ENCODE data around the gene ATP5F1D. TPM values are rescaled to one million over a fixed set of nuclear protein-coding genes. Genes with fewer than 3 reads are reported as not detected.

Gene ATP5F1D
- total RNA-seq, 1 donor from 2014 or later = 167 TPM

DNA sequence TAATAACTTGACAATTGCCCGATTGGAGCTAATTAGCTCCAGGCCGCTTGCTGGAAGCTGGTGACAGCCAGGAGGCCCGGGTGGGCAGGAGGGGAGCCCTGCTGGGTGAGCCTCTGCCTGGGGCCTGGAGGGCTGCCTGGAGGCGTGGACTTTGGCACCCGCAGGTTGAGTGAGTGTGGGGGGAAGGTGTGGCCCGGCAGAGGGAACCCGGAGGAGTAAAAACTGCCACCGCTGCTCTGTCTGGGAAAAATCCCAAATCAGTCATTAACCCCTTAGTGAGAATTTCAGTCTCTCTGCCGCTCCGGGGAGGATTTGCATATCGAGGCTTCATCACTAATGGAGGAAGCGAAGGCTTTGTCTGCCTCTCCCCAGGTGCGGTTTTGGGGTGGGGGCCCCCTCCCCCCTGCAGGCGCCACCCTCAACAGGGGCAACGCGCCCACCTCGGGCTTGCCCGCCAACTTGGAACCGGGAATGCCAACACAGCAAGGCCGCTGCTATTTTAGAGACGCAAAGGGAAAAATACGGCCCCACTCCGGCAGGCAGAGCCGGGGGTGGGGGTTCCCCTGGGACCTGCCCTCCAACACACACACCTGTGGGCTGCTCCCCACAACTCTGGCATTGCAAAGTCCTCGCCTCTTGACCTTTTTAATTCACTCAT, 50.3 kb downstream of the ATP5F1D start:
- Mint-ChIP-seq H3K36me3 (ENCODE audit: unreplicated experiment) (no peaks in the 10 kb centered on the region), H3K9me3 (ENCODE audit: unreplicated experiment) (no peaks in the 10 kb centered on the region), H3K27ac (ENCODE audit: unreplicated experiment) (no peak overlapping the region), H3K4me1 (ENCODE audit: unreplicated experiment) (no peaks in the 10 kb centered on the region), H3K4me3 (ENCODE audit: unreplicated experiment) (no peak overlapping the region), H3K27me3 (ENCODE audit: unreplicated experiment) (no peaks in the 10 kb centered on the region)
- no peak for DNase-seq (ENCODE audit: extremely low spot score, unreplicated experiment)
- TF ChIP-seq, protein P1, sequence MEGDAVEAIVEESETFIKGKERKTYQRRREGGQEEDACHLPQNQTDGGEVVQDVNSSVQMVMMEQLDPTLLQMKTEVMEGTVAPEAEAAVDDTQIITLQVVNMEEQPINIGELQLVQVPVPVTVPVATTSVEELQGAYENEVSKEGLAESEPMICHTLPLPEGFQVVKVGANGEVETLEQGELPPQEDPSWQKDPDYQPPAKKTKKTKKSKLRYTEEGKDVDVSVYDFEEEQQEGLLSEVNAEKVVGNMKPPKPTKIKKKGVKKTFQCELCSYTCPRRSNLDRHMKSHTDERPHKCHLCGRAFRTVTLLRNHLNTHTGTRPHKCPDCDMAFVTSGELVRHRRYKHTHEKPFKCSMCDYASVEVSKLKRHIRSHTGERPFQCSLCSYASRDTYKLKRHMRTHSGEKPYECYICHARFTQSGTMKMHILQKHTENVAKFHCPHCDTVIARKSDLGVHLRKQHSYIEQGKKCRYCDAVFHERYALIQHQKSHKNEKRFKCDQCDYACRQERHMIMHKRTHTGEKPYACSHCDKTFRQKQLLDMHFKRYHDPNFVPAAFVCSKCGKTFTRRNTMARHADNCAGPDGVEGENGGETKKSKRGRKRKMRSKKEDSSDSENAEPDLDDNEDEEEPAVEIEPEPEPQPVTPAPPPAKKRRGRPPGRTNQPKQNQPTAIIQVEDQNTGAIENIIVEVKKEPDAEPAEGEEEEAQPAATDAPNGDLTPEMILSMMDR (IDR thresholded peaks at IDR 0.05) = no peak

DNA sequence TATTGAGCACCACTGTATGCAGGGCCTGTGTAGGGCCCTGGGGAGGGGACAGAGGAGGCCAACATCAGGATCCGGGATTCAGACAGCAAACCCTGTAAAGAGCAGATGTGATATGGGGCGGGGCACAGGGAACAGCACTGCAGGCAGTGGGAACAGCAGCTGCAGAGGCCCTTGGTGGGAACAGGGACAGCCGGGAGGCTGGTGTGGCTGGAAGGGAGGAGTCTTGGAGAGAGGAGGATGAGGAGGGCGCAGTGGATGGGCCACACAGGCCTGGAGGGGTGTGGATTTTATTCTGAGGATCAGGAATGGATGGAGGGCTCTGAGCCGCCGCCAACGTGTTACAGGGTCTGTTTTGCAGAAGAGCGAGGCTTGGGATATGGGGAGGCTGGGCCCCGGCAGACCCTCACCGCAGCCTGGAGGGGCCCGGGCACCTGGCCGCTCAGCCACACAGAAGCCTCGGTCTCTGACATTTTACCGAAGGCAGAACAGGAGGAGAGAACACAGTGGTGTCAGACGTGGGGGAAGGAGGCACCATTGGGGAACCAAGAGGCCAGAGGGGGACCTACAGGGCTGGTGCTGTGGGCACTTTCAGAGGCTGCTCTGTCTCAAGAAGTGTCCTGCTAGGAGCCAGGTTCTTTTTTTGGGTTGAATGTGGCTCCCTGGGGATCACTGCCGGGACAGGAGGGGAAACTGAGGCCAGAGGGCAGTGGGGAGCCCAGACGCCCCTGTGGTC, 51.0 kb downstream of the ATP5F1D start:
- TF ChIP-seq, protein P1 (IDR thresholded peaks at IDR 0.05) = no peak
- Mint-ChIP-seq H3K27me3 (ENCODE audit: unreplicated experiment) (no peaks in the 10 kb centered on the region), H3K27ac (ENCODE audit: unreplicated experiment) (no peak overlapping the region), H3K4me3 (ENCODE audit: unreplicated experiment) (no peak overlapping the region), H3K9me3 (ENCODE audit: unreplicated experiment) (no peaks in the 10 kb centered on the region), H3K36me3 (ENCODE audit: unreplicated experiment) (no peaks in the 10 kb centered on the region), H3K4me1 (ENCODE audit: unreplicated experiment) (no peaks in the 10 kb centered on the region)
- DNase-seq (ENCODE audit: extremely low spot score, unreplicated experiment) = no peak

DNA sequence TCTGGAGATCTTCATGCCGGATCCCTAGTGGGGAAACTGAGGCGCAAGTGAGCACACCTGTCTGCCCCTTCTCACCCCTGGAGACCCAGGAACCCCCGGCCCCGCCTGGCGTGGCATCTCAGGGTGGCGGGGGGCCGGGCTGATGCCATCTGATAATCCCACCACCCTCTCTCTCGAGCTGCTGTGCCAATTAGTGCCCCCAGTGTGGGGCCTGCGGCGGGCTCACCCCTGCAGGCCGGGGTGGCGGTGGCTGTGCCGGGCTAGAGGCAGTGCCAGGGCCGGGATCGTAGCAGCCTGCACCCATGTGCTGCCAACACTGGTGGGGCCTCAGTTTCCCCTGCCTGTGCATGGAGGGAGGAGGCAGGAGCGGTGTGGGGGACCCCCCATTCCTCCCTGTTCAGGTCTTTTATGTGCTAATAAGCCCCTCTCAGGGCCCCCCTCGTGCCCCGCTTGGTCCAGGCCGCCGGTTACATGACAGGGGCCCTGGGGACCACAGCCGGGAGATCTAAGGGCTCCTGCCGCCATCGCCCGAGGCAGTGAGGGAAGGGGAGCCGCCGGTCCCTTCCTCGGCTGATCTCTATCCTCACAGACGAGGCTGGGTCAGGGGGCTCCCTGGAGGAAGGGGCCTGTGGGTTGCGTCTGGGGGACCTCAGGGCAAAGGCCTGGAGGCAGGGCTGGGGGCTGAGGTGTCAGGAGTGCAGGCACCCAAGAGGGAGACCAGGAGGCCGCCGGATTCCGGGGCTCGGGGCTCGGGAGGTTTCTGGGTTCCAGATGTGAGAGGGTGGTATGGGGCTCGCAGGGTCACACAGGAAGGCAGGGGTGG, 52.4 kb downstream of the ATP5F1D start:
- Mint-ChIP-seq H3K4me1 (ENCODE audit: unreplicated experiment) (no peaks in the 10 kb centered on the region), H3K27ac (ENCODE audit: unreplicated experiment) (no peak overlapping the region), H3K27me3 (ENCODE audit: unreplicated experiment) (no peaks in the 10 kb centered on the region), H3K36me3 (ENCODE audit: unreplicated experiment) (no peaks in the 10 kb centered on the region), H3K9me3 (ENCODE audit: unreplicated experiment) (no peaks in the 10 kb centered on the region), H3K4me3 (ENCODE audit: unreplicated experiment) (no peak overlapping the region)
- TF ChIP-seq, protein P1 (IDR thresholded peaks at IDR 0.05) = no peak
- DNase-seq (ENCODE audit: extremely low spot score, unreplicated experiment) = no peak

Other genes with a start within 250 kb of the ATP5F1D start
- 0.46 TPM in 1 of 2 replicates, not detected in the other for gene GRIN3B, start 241.3 kb upstream of the ATP5F1D start, total RNA-seq
- 149 and 157 TPM in 2 replicates for gene TMEM259, start 220.6 kb upstream of the ATP5F1D start, total RNA-seq
- gene RNU6-2, start 220.2 kb upstream of the ATP5F1D start, total RNA-seq = not detected in 2 replicates
- 318 and 327 TPM in 2 replicates for gene CNN2, start 215.1 kb upstream of the ATP5F1D start, total RNA-seq
- gene ABCA7, start 201.6 kb upstream of the ATP5F1D start, total RNA-seq = 16.7 and 17.8 TPM in 2 replicates
- gene ARHGAP45, start 174.6 kb upstream of the ATP5F1D start, total RNA-seq = 0.67 and 0.99 TPM in 2 replicates
- 156 and 168 TPM in 2 replicates for gene POLR2E, start 146.4 kb upstream of the ATP5F1D start, total RNA-seq
- 349 and 354 TPM in 2 replicates for gene GPX4, start 137.8 kb upstream of the ATP5F1D start, total RNA-seq
- 57.1 and 61.6 TPM in 2 replicates for gene SBNO2, start 67.5 kb upstream of the ATP5F1D start, total RNA-seq
- 60.8 and 61.3 TPM in 2 replicates for gene STK11, start 36.0 kb upstream of the ATP5F1D start, total RNA-seq
- 6.9 and 7.0 TPM in 2 replicates for gene CBARP, start 3.7 kb upstream of the ATP5F1D start, total RNA-seq
- gene MIDN, start 6.8 kb downstream of the ATP5F1D start, total RNA-seq = 98.1 and 103 TPM in 2 replicates
- gene CIRBP, start 27.6 kb downstream of the ATP5F1D start, total RNA-seq = 401 and 408 TPM in 2 replicates
- gene FAM174C, start 33.8 kb downstream of the ATP5F1D start, total RNA-seq = 35.3 and 35.8 TPM in 2 replicates
- gene EFNA2, start 44.1 kb downstream of the ATP5F1D start, total RNA-seq = 3.8 and 4.2 TPM in 2 replicates
- 71.7 and 74.4 TPM in 2 replicates for gene NDUFS7, start 142.2 kb downstream of the ATP5F1D start, total RNA-seq
- 31.2 and 35.3 TPM in 2 replicates for gene GAMT, start 159.8 kb downstream of the ATP5F1D start, total RNA-seq
- gene DAZAP1, start 165.8 kb downstream of the ATP5F1D start, total RNA-seq = 91.0 and 101 TPM in 2 replicates
- 932 and 969 TPM in 2 replicates for gene RPS15, start 196.6 kb downstream of the ATP5F1D start, total RNA-seq
- 1.2 and 1.5 TPM in 2 replicates for gene APC2, start 208.4 kb downstream of the ATP5F1D start, total RNA-seq
- gene C19orf25, start 237.5 kb downstream of the ATP5F1D start, total RNA-seq = 38.0 and 38.9 TPM in 2 replicates
- gene PCSK4, start 248.6 kb downstream of the ATP5F1D start, total RNA-seq = 3.2 and 5.7 TPM in 2 replicates
- 4.1 and 4.4 TPM in 2 replicates for gene REEP6, start 249.4 kb downstream of the ATP5F1D start, total RNA-seq